Measurements from ENCODE around the gene UBAP1. TPM values are rescaled to one million over a fixed set of nuclear protein-coding genes. Genes with fewer than 3 reads are reported as not detected.
"Not testable (repeated sequence)": the region's sequence is repeated elsewhere in the genome, so short reads cannot be mapped to it uniquely, and the experiment has no call there.

The UBAP1 gene
- total RNA-seq, 3 donors from 2014 or later, result 33.7 to 53.1 (median 38.2) TPM

- H3K4me3 ChIP-seq, result no peak overlapping the region
- no peak for ATAC-seq
- no peaks in the 10 kb centered on the region for H3K9me3 ChIP-seq
- DNase-seq, result no peak
- no peaks in the 10 kb centered on the region for H3K4me1 ChIP-seq (ENCODE audit: low read depth)
- no peaks in the 10 kb centered on the region for H3K36me3 ChIP-seq (ENCODE audit: low read depth)
- no peak for TF ChIP-seq CTCF (IDR thresholded peaks at IDR 0.05)
- intact Hi-C loops (cut with DNase I, micrococcal nuclease), result no loop called here
These were observed 51.7 kb downstream of the UBAP1 start for GRCh38 chr9:34230556-34230955.

GRCh38 chr9:34232201-34232600, 53.4 kb downstream of the UBAP1 start:
- no peak for ATAC-seq
- intact Hi-C loops (cut with DNase I, micrococcal nuclease), result no loop called here
- Histone ChIP-seq H3K4me1 (ENCODE audit: low read depth) (no peaks in the 10 kb centered on the region), H3K4me3 (no peak overlapping the region), H3K36me3 (ENCODE audit: low read depth) (no peaks in the 10 kb centered on the region), H3K9me3 (no peaks in the 10 kb centered on the region)
- no peak for TF ChIP-seq CTCF (IDR thresholded peaks at IDR 0.05)
- DNase-seq, result no peak

GRCh38 chr9:34233672-34234071, 54.8 kb downstream of the UBAP1 start:
- no peak for TF ChIP-seq CTCF (IDR thresholded peaks at IDR 0.05)
- ATAC-seq, result no peak

GRCh38 chr9:34237836-34238235, 59.0 kb downstream of the UBAP1 start:
- DNase-seq (no peak), ATAC-seq (no peak)
- TF ChIP-seq CTCF (IDR thresholded peaks at IDR 0.05), result no peak
- H3K4me3 ChIP-seq, result no peak overlapping the region
- intact Hi-C loops (cut with DNase I, micrococcal nuclease), result no loop called here
- no peaks in the 10 kb centered on the region for H3K4me1 ChIP-seq (ENCODE audit: low read depth)
- no peaks in the 10 kb centered on the region for H3K36me3 ChIP-seq (ENCODE audit: low read depth)
- H3K9me3 ChIP-seq, result no peaks in the 10 kb centered on the region

More at GRCh38 chr9:34233672-34234071, 54.8 kb downstream of the UBAP1 start:
- intact Hi-C loops (cut with DNase I, micrococcal nuclease), result no loop called here
- DNase-seq, result no peak
- H3K9me3 ChIP-seq, result no peaks in the 10 kb centered on the region
- no peak overlapping the region for H3K4me3 ChIP-seq
- no peaks in the 10 kb centered on the region for H3K4me1 ChIP-seq (ENCODE audit: low read depth)
- H3K36me3 ChIP-seq (ENCODE audit: low read depth), result no peaks in the 10 kb centered on the region

- TF ChIP-seq CTCF (IDR thresholded peaks at IDR 0.05), result no peak
- intact Hi-C loops (cut with DNase I, micrococcal nuclease), result no loop called here
- DNase-seq, result no peak
- Histone ChIP-seq H3K4me3 (no peak overlapping the region), H3K9me3 (no peaks in the 10 kb centered on the region), H3K4me1 (ENCODE audit: low read depth) (no peaks in the 10 kb centered on the region), H3K36me3 (ENCODE audit: low read depth) (no peaks in the 10 kb centered on the region)
- no peak for ATAC-seq
These were observed 61.2 kb downstream of the UBAP1 start for GRCh38 chr9:34240006-34240405.

GRCh38 chr9:34242830-34243229, 64.0 kb downstream of the UBAP1 start:
- ATAC-seq, result no peak
- TF ChIP-seq CTCF (IDR thresholded peaks at IDR 0.05), result no peak
- no peak for DNase-seq
- Histone ChIP-seq H3K9me3 (no peaks in the 10 kb centered on the region), H3K36me3 (ENCODE audit: low read depth) (no peaks in the 10 kb centered on the region), H3K4me3 (no peak overlapping the region), H3K4me1 (ENCODE audit: low read depth) (no peaks in the 10 kb centered on the region)
- intact Hi-C loops (cut with DNase I, micrococcal nuclease), result no loop called here

- H3K4me3 ChIP-seq; H3K4me1 ChIP-seq (ENCODE audit: low read depth); DNase-seq; H3K36me3 ChIP-seq (ENCODE audit: low read depth); intact Hi-C loops (cut with DNase I, micrococcal nuclease); H3K9me3 ChIP-seq: not testable (repeated sequence)
- peak; percentile 63 for ATAC-seq
These were observed 66.4 kb downstream of the UBAP1 start for GRCh38 chr9:34245212-34245611.
